Spleen (tissue), 11 donors: Measurements from ENCODE around the gene IL22RA1. TPM values are rescaled to one million over a fixed set of nuclear protein-coding genes. Genes with fewer than 3 reads are reported as not detected.

ENCODE experiments used
- DNase-seq: peaks from one replicate; pipeline ENCODE4 v3.0.0-alpha.2; 2020
- H3K27ac ChIP-seq, 8 donors: fragments of 200-600 bp; sonication (generic) in 7 of 8; 1 replicate in 4 of 8; 2 replicates in 4 of 8; pipeline versions ENCODE4 v1.5.0 to v1.8.0; 2016 to 2021; ENCODE audit warnings: inconsistent platforms in 4 of 8, mild to moderate bottlenecking in 4 of 8, moderate library complexity in 1 of 8
- H3K27me3 ChIP-seq, 7 donors: fragments of 200-600 bp; sonication (generic) in 6 of 7; replicated peaks in 1 of 7; 1 replicate in 4 of 7; 2 replicates in 3 of 7; pipeline versions ENCODE4 v1.5.0 to v1.8.0; 2016 to 2021; ENCODE audit warnings: inconsistent platforms in 3 of 7, mild to moderate bottlenecking in 1 of 7
- H3K36me3 ChIP-seq, 6 donors: fragments of 200-600 bp; sonication (generic) in 5 of 6; 1 replicate in 4 of 6; 2 replicates in 2 of 6; pipeline versions ENCODE4 v1.5.0 to v1.8.0; 2016 to 2021; ENCODE audit warnings: inconsistent platforms in 2 of 6
- H3K4me1 ChIP-seq, 6 donors: fragments of 200-600 bp; sonication (generic) in 5 of 6; 1 replicate in 3 of 6; 2 replicates in 3 of 6; pipeline versions ENCODE4 v1.5.0 to v1.8.0; 2016 to 2021; ENCODE audit warnings: inconsistent platforms in 3 of 6
- H3K4me3 ChIP-seq, 8 donors: fragments of 200-600 bp; sonication (generic) in 7 of 8; 1 replicate in 4 of 8; 2 replicates in 4 of 8; pipeline versions ENCODE4 v1.5.0 to v1.8.0; 2016 to 2021; ENCODE audit warnings: inconsistent platforms in 4 of 8, mild to moderate bottlenecking in 4 of 8, moderate library complexity in 2 of 8
- H3K9me3 ChIP-seq, 8 donors: fragments of 200-600 bp; sonication (generic) in 7 of 8; 1 replicate in 4 of 8; 2 replicates in 4 of 8; pipeline versions ENCODE4 v1.5.0 to v1.8.0; 2016 to 2021; ENCODE audit warnings: inconsistent platforms in 4 of 8
- CTCF ChIP-seq, 11 experiments: fragments of 200-600 bp in 7 of 11; fragments of 450-650 bp in 4 of 11; sonication (generic) in 4 of 11; IDR thresholded peaks in 8 of 11; conservative IDR thresholded peaks in 3 of 11; 1 replicate in 7 of 11; 2 replicates in 4 of 11; pipeline versions ENCODE4 v1.4.0 to v1.8.0; 2016 to 2021; ENCODE audit warnings: antibody characterized with exemption in 11 of 11, inconsistent platforms in 4 of 11, mild to moderate bottlenecking in 1 of 11
- POLR2A ChIP-seq, 3 donors: fragments of 450-650 bp; IDR thresholded peaks; one replicate each; pipeline ENCODE4 v1.5.1; 2017; ENCODE audit warnings: antibody characterized with exemption in 3 of 3, mild to moderate bottlenecking in 1 of 3
- POLR2AphosphoS5 ChIP-seq, 3 donors: sonication (generic); formaldehyde crosslinking; IDR thresholded peaks; one replicate each; pipeline ENCODE4 v1.5.1; 2017; ENCODE audit warnings: antibody characterized with exemption in 3 of 3
- WGBS, 5 donors: extraction: QIAGEN DNeasy Blood & Tissue Kit in 3 of 5; methylation state at CpG; one replicate each; pipeline versions ENCODE4 v1.1.5 to v1.1.7; 2013 to 2018; 5-methylcytosine and 5-hydroxymethylcytosine counted together
- intact Hi-C: fragments of 100-400 bp; cut with DNase I; formaldehyde crosslinking; loops from one replicate; pipeline ENCODE4 v1.15.0; 2023; ENCODE audit warnings: low total_unique reads
- polyA plus RNA-seq, 3 donors: library from polyadenylated mRNA; stranded (reverse); fragments of 200-250 nt; gene quantifications; one replicate each; pipeline ENCODE4 v1.2.1, GENCODE V29; 2013
- total RNA-seq, 7 donors: library from RNA; depleted of rRNA in 3 of 7; stranded (reverse); fragments of >200 nt in 3 of 7; fragmentation: NEBNext Ultra II Directional in 4 of 7; extraction: Animal tissue kit (Norgen Biotek cat#: 25700) in 4 of 7; gene quantifications; one replicate each; pipeline versions ENCODE4 v1.1.0 to v1.2.1, GENCODE V29; 2016 to 2021
- donor health status: healthy with polysubstance abuse.
- donor health status: DM: no; HTN: no; CAD: no; lungs with moderate emphysema.
- donor health status: DM: no; HTN: no; CAD: no.
- donor health status: Bipolar disorder and iron deficiency.
- donor health status: healthy.
- donor health status: DM: no; HTN: no; CAD: no.
- donor health status: DM: yes; HTN: yes; CAD: no.

IL22RA1 gene
- total and polyA plus RNA-seq, 10 donors, result not detected

- Histone ChIP-seq H3K27ac (no peak overlapping the region), H3K9me3 (no peaks in the 10 kb centered on the region), H3K4me1 (peaks cover 0 to 21% (median 13%) of the 10 kb centered on the region in 6 donors), H3K4me3 (no peak overlapping the region), H3K36me3 (peaks cover 0 to 30% (median 10%) of the 10 kb centered on the region in 6 donors), H3K27me3 (peaks cover 0 to 40% (median 19%) of the 10 kb centered on the region in 7 donors)
- TF ChIP-seq CTCF (IDR thresholded peaks at IDR 0.05 in 8 of 11, conservative IDR thresholded peaks at IDR 0.05 in 3 of 11) (no peak), POLR2A (IDR thresholded peaks at IDR 0.05) (no peak), POLR2AphosphoS5 (IDR thresholded peaks at IDR 0.05) (no peak)
- 67 to 82% (median 80%) methylated on average over 8 of the region's 8 CpGs for WGBS, 5 donors
- intact Hi-C loops, result no loop called here
- DNase-seq, result no peak
These were observed 11.3 kb upstream of the IL22RA1 start for GRCh38 chr1:24154215-24154614.

- TF ChIP-seq POLR2AphosphoS5 (IDR thresholded peaks at IDR 0.05) (no peak), POLR2A (IDR thresholded peaks at IDR 0.05) (no peak), CTCF (IDR thresholded peaks at IDR 0.05 in 8 of 11, conservative IDR thresholded peaks at IDR 0.05 in 3 of 11) (no peak)
- H3K27me3 ChIP-seq, result peaks cover 0 to 53% (median 19%) of the 10 kb centered on the region in 7 donors
- peaks cover 0 to 21% (median 13%) of the 10 kb centered on the region in 6 donors for H3K4me1 ChIP-seq
- no peak overlapping the region for H3K27ac ChIP-seq
- DNase-seq, result no peak
- H3K9me3 ChIP-seq, result no peaks in the 10 kb centered on the region
- intact Hi-C loops, result no loop called here
- 76 to 86% (median 84%) methylated on average over 9 to 10 of the region's 10 CpGs for WGBS, 5 donors
- H3K4me3 ChIP-seq, result no peak overlapping the region
- H3K36me3 ChIP-seq, result peaks cover 0 to 19% (median 10%) of the 10 kb centered on the region in 6 donors
These were observed 9.9 kb upstream of the IL22RA1 start for GRCh38 chr1:24152631-24153494.

GRCh38 chr1:24151175-24151533, 8.2 kb upstream of the IL22RA1 start:
- H3K27me3 ChIP-seq, result peaks cover 0 to 55% (median 19%) of the 10 kb centered on the region in 7 donors
- H3K4me3 ChIP-seq, result peak overlapping the region in 1 of 8 donors; percentile 54
- peaks cover 0 to 21% (median 13%) of the 10 kb centered on the region in 6 donors for H3K4me1 ChIP-seq
- H3K36me3 ChIP-seq, result peaks cover 0 to 2% (median 0%) of the 10 kb centered on the region in 6 donors
- H3K27ac ChIP-seq, result no peak overlapping the region
- TF ChIP-seq POLR2AphosphoS5 (IDR thresholded peaks at IDR 0.05) (no peak), POLR2A (IDR thresholded peaks at IDR 0.05) (no peak), CTCF (IDR thresholded peaks at IDR 0.05 in 8 of 11, conservative IDR thresholded peaks at IDR 0.05 in 3 of 11) (no peak)
- intact Hi-C loops, result no loop called here
- DNase-seq, result no peak
- WGBS, 5 donors, result 9 to 23% (median 15%) methylated on average over 12 of the region's 12 CpGs
- no peaks in the 10 kb centered on the region for H3K9me3 ChIP-seq
